Stimulated activated CD8-positive, alpha-beta memory T cell treated with anti-CD3 and anti-CD28 coated beads, Interleukin-12 subunit alpha, Interleukin-12 subunit beta, amount 100 ng/mL, for 24 hours (primary cell): ENCODE measurements around the gene LILRA1.
"Not testable (repeated sequence)": the region's sequence is repeated elsewhere in the genome, so short reads cannot be mapped to it uniquely, and the experiment has no call there.

Experiments used
- DNase-seq: peaks from one replicate; pipeline ENCODE4 v3.0.0-alpha.2; 2020; ENCODE audit errors: extremely low read depth

LILRA1 gene

GRCh38 chr19:54577334-54577733 is 16.1 kb upstream of the LILRA1 start:
- DNase-seq = no peak

- DNase-seq = not testable (repeated sequence)
Measured at GRCh38 chr19:54578268-54578667, 15.2 kb upstream of the LILRA1 start.

- no peak for DNase-seq
Measured at GRCh38 chr19:54586397-54586796, 7.0 kb upstream of the LILRA1 start.

GRCh38 chr19:54587026-54587425 is 6.4 kb upstream of the LILRA1 start:
- no peak for DNase-seq

DNA sequence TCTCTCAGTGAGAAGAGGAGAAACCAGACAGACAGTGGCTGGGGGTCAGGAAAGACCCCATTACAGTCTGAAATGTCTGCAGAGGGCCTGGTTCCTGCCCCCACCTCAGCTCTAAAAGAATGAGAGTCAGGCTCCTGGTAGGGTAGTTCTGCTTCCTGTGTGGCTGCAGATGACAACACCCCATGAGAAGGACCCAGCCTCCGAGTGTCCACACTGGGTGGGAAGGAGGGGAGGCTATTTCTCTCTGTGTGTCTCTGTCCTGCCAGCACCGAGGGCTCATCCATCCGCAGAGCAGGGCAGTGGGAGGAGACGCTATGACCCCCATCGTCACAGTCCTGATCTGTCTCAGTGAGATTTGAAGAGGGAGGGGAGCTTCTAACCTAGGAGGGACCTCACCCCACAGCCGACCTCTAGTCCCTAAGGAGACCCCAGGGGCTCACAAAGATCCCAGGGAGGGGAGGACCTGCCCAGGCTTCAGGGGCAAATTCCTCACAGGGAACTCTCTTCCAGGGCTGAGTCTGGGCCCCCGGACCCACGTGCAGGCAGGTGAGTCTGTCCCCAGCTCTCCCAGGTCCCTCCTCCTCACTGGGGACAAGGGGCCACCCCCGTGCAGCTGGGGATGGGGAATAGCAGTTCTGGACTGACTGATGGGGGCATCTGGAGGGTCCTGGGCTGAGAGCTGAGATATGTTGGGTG is 647 bp downstream of the LILRA1 start:
- DNase-seq = not testable (repeated sequence)

DNA sequence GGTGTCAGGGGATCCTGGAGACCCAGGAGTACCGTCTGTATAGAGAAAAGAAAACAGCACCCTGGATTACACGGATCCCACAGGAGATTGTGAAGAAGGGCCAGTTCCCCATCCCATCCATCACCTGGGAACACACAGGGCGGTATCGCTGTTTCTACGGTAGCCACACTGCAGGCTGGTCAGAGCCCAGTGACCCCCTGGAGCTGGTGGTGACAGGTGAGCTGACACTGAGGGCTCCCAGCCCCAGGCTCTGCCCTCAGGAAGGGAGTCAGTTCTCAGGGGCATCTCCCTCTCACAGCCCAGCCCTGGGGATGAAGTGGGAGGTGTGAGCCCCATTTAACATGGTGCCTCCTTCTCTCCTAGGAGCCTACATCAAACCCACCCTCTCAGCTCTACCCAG is 1.3 kb downstream of the LILRA1 start:
- DNase-seq = no peak

GRCh38 chr19:54595680-54596436 is 2.4 kb downstream of the LILRA1 start:
- not testable (repeated sequence) for DNase-seq

DNA sequence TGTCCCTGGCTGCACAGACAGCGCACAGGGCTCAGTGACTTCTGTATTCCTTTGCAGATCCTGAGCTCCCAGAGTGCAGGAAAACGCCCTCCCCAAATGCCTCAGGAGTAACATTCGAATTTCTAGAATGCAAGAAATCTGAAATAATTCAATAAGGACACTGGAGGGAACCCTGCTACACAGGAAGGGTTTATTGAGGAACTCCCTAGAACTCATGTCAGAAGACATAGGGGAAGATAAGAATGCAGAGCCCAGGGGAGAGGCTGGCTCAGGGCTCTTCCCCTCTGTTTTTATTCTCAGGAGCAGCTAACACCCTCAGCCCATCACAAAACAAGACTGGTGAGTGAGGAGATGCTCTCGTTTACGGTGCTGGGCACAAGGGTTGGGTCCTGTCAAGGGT is 6.8 kb downstream of the LILRA1 start:
- no peak for DNase-seq

DNA sequence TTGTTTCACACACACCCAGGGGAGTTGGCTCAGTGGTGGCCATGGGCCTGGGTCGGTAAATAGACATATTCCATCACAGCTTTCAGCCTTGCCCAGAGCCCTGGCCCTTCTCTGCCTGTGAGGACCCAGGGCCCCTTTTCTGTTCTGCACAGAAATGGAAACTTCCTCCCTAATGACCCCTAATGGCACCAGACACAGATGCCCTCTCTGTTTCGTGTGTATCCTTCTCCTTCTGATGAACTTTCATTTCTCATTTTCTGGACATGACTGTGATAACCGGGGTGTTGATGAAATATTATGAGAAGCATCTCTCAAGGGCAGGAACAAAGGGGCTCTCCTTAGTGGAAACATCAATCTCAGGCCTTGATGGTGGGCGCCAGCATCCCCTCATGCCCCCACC is 12.8 kb downstream of the LILRA1 start:
- DNase-seq = no peak

DNA sequence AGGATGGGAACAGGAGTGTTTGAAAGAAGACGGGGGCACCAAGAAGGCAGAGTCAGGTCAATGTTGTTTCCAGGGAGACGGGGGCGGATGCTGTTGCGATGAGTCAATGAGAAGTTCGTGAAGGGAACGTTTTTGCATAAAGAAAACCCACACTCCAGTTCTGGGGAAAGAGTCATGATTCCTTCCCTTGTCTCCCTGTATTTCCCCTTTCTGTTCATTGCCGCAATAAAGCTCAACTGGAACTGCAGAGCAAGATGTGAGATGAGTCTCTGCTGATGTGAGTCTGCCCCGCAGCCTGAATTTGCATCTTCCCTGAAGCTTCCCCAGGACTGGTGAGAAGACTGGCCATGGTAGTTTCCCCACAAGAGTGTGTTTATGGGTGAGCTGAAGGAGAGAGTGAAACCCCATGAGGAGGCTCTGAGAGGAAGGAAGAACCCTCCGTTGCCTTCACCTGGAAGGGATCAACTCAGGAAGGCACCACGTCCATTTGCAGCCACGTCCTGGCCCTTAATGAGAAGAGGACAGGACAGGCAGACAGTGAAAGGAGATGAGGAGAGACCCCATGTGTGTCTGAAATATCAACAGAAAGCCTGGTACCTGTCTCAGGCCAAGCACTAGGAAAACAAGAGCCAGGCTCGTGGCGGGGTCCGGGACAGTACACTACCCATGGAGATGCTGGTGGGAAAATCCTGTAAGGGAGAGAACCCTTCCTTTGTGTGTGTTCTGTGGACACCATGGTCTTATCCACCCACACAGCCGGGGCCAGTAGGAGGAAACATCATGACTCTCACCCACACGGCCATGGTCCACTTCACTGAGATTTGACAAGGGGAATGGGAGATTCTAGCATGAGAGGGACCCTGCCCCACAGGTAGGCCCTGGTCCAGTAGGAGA is 13.7 kb downstream of the LILRA1 start:
- DNase-seq = no peak

- no peak for DNase-seq
Measured at GRCh38 chr19:54607785-54608150, 14.3 kb downstream of the LILRA1 start.

GRCh38 chr19:54608205-54608604 is 14.8 kb downstream of the LILRA1 start:
- no peak for DNase-seq

GRCh38 chr19:54608792-54609191 is 15.4 kb downstream of the LILRA1 start:
- no peak for DNase-seq

GRCh38 chr19:54609356-54609791 is 15.9 kb downstream of the LILRA1 start:
- DNase-seq = no peak

GRCh38 chr19:54612428-54612827 is 19.0 kb downstream of the LILRA1 start:
- DNase-seq = no peak

GRCh38 chr19:54614726-54615125 is 21.3 kb downstream of the LILRA1 start:
- DNase-seq = no peak

- no peak for DNase-seq
Measured at GRCh38 chr19:54616057-54616456, 22.6 kb downstream of the LILRA1 start.

DNA sequence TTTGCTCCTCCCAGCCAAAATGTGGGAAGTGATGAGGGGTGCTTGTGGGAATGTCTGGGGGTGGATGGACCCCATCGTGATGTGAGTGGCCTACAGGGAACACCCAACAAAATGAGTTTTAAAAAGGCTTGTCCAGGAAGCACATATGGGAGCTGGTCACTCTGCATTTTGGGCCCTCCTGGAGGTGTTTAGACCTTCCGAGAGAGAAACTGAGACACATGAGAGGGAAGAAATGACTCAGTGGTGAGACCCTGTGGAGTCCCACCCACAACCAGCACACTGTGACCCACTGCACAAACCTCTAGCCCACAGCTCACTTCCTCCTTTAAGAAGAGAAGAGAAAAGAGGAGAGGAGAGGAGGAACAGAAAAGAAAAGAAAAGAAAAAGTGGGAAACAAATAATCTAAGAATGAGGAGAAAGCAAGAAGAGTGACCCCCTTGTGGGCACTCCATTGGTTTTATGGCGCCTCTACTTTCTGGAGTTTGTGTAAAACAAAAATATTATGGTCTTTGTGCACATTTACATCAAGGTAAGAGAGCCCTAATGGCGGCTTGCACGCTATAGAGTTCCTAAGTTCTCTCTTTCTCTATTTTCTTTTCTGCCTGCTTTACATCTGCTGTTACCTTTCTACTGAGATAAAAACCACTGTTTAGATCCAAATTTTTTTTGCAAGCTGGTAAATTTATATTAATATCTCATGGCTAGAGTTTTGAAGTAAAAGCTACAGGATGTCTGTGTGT is 23.6 kb downstream of the LILRA1 start:
- DNase-seq = no peak

DNA sequence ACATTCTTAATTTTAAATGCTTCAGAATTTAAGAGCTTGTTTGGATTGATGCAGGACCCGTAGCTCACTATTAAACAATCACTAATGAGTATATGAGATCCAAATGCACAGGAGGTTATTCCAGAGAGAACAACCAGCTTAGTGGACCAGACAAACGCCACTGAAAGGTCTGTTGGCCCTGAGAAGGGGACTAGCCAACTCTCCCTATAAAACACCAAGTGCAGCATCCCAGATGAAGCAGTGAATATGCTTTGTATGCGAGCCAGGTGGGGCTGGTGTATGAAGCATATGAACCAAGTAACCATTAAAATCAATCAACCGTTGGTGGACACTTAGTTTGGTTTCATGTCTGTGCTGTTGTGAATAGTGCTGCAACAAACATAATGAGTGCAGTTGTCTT is 27.0 kb downstream of the LILRA1 start:
- no peak for DNase-seq

DNA sequence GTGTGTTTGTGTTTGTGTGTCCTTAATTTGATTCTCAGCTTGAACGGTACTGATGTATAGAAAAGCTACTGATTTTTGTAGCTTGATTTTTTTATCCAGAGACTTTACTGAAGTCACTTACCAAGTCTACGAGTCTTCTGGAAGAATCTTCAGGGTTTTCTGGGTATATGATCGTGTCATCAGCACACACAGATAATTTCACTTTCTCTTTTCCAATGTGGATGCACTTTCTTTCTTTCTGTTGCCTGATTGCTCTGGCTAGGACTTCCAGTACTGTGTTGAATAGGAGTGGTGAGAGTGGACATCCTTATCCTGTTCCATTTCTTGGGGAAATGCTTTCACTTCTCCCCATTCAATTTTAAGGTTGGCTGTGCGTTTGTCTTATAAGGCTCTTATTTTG is 29.0 kb downstream of the LILRA1 start:
- no peak for DNase-seq

DNA sequence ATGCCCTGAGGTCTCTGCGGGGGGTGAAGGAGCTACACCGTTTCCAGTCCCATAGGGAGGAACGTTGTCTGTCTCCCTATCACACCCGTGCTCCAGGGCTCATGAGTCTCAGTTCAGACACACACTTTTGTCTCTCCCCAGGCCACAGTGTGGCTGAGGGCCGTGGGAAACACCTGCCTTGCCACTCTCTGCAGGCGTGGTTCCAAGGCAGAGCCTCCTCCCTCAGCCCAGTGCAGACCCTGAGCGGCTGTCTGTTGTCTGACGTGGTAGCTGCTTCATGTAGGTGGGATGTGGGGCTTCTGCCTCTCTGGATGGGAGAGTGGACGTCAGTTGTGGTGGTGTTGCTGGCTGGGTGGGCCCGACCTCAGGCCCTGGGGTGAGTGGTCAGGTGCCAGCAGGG is 30.8 kb downstream of the LILRA1 start:
- not testable (repeated sequence) for DNase-seq
